Neutrophil (primary cell): ENCODE data around the gene WDR48.
A peak's percentile ranks its signal among the peaks of the same experiment; 100 is the strongest.

Source experiments
- H3K27ac ChIP-seq: fragments of 200-600 bp; sonication (generic); 2 replicates; pipeline ENCODE4 v1.5.1; 2016; ENCODE audit warnings: mild to moderate bottlenecking, moderate library complexity
- H3K27me3 ChIP-seq: fragments of 200-600 bp; sonication (generic); 2 replicates; pipeline ENCODE4 v1.6.0; 2016; ENCODE audit warnings: mild to moderate bottlenecking
- H3K36me3 ChIP-seq: fragments of 200-600 bp; sonication (generic); 2 replicates; pipeline ENCODE4 v1.5.1; 2017
- H3K4me1 ChIP-seq, 2 experiments: fragments of 200-600 bp in 1 of 2; sonication (generic) in 1 of 2; 1 replicate in 1 of 2; 2 replicates in 1 of 2; pipeline versions ENCODE4 v1.5.1 to v1.6.1; 2013 to 2016; ENCODE audit warnings: low read depth in 1 of 2, low read length in 1 of 2, mild to moderate bottlenecking in 1 of 2, moderate library complexity in 1 of 2; ENCODE audit not compliant: control insufficient read depth in 1 of 2, insufficient read depth in 1 of 2
- H3K4me3 ChIP-seq, 2 experiments: fragments of 200-600 bp in 1 of 2; sonication (generic) in 1 of 2; 1 replicate in 1 of 2; 2 replicates in 1 of 2; pipeline ENCODE4 v1.5.1; 2013 to 2016; ENCODE audit warnings: low read depth in 1 of 2, low read length in 1 of 2, mild to moderate bottlenecking in 1 of 2, moderate library complexity in 1 of 2
- H3K9me3 ChIP-seq: fragments of 200-600 bp; sonication (generic); 2 replicates; pipeline ENCODE4 v1.5.1; 2016
- CTCF ChIP-seq: fragments of 200-600 bp; sonication (generic); IDR thresholded peaks from 2 replicates; pipeline ENCODE4 v1.5.1; 2016; ENCODE audit warnings: antibody characterized with exemption

Gene WDR48

DNA sequence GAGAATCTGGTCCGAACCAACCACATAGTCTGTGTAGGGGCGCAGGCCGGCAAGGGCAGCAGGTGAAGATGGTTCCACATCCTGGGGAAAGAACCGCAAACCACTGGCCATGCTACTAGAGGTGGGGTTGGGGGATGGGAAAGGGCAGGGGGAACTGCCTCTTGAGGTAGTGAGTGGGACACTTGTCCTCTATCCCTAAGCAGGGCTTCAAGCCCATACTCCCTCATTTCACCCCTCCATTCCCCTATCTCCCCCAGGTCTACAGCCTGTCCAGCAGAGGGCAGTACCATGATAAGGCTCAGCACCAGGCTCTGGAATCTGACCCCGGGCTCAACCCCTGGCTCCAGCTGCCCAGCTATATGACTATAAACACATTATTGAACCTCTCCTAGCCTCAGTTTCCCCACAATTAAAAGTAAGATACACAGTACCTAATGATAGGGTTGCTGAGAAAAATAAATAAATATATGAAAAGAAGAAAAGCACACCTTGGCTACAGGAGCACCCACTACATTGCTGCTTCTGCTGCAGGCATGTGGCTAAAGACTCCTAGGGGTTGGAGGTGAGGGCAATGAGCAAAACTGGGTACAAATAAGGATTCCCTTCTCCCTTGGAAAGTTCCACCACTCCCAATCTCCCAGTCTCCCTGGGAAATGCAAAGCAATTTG, 49.3 kb downstream of the WDR48 start:
- Histone ChIP-seq H3K36me3 (peaks cover 49% of the 10 kb centered on the region), H3K27ac (no peak overlapping the region), H3K4me3 (no peak overlapping the region), H3K9me3 (no peaks in the 10 kb centered on the region), H3K4me1 (peaks cover 5 to 12% of the 10 kb centered on the region in 2 experiments), H3K27me3 (no peaks in the 10 kb centered on the region)
- TF ChIP-seq CTCF = peak; percentile 47

DNA sequence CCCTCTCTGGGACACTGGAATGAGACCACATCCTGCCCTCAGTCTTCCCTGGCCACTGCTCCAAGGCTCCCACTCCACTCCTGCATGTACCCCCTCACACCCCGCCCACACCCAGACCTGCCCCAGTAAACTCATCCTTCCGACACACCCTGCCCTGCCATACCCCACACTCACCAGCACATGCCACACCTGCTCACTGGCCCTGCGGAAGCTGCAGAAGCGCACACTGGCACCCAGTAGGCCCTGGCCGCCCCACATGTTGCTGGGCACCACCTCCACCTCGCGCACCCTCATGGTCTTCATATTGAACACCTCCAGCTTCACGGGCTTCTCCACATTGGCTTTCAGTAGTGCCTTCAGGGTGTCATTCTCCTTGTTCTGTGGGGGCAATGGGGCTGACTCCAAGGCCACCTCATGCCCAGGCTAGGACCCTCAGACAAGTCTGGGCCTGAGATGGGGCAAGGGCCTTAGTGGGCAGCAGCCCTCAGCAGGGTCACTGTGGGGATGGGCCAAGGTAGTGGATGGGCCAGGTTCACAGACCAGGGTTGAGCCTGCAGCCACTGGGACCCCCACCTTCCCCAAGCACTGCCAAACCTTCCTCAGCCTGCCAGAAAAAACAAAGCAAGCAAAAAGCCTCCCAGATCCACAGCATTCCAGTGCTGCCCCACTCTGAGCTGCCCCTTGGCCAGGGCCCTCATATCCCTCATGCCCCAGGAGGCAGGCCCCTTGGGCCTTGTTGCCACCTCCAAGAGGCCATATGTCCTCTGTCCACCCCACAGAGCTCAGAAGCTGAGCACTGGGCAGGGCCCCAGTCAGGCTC, 50.9 kb downstream of the WDR48 start:
- no peak for TF ChIP-seq CTCF
- H3K27me3 ChIP-seq = no peaks in the 10 kb centered on the region
- no peak overlapping the region for H3K4me3 ChIP-seq
- peaks cover 33% of the 10 kb centered on the region for H3K36me3 ChIP-seq
- H3K27ac ChIP-seq = no peak overlapping the region
- H3K9me3 ChIP-seq = no peaks in the 10 kb centered on the region
- H3K4me1 ChIP-seq = peaks cover 15 to 20% of the 10 kb centered on the region in 2 experiments

GRCh38 chr3:39103324-39103693, 51.5 kb downstream of the WDR48 start:
- Histone ChIP-seq H3K4me1 (peaks cover 20 to 26% of the 10 kb centered on the region in 2 experiments), H3K9me3 (no peaks in the 10 kb centered on the region), H3K27ac (no peak overlapping the region), H3K36me3 (peaks cover 27% of the 10 kb centered on the region), H3K27me3 (no peaks in the 10 kb centered on the region), H3K4me3 (no peak overlapping the region)
- no peak for TF ChIP-seq CTCF

- Histone ChIP-seq H3K9me3 (no peaks in the 10 kb centered on the region), H3K4me3 (no peak overlapping the region), H3K36me3 (peaks cover 21% of the 10 kb centered on the region), H3K27me3 (no peaks in the 10 kb centered on the region), H3K4me1 (peaks cover 24 to 28% of the 10 kb centered on the region in 2 experiments), H3K27ac (no peak overlapping the region)
- TF ChIP-seq CTCF = no peak
Observed at GRCh38 chr3:39103791-39104552, 52.2 kb downstream of the WDR48 start.

DNA sequence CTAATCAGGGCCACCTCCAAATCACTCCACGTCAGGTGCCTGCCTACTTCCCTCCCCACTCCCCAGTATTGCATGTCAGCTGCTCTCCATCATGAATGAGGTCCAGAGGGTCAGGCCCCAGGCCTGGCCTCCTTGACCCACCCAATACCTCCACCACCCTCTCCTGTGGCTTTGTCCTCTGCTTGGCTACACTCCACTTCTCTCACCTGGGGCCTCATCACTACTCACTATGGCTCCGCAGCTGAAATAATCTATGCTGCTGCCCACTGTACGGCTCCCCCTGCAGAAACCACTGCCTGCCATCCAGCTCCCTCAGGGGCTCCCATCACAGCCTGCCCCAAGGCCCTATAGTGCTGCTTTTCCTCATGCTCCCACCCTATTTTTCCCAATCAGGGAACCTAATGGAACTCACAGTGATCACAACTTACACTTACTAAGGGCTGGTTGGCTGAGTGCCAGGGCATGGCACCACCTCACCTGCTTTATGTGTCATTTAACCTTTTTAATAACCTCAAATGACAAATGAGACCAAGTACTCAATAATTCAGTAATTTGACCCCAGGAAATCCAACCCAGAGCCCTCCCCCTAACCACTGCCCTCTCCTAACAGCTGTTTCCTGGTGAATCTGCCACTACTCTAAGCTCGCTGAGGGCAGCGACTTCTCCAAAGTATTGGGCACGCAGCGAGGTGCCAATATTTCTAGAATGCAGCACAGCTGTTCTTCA, 53.3 kb downstream of the WDR48 start:
- H3K4me3 ChIP-seq = no peak overlapping the region
- peaks cover 24 to 28% of the 10 kb centered on the region in 2 experiments for H3K4me1 ChIP-seq
- no peak for TF ChIP-seq CTCF
- H3K27ac ChIP-seq = no peak overlapping the region
- H3K27me3 ChIP-seq = no peaks in the 10 kb centered on the region
- H3K36me3 ChIP-seq = peaks cover 9% of the 10 kb centered on the region
- no peaks in the 10 kb centered on the region for H3K9me3 ChIP-seq
